GM21737 (cell line): ENCODE results near the gene CDKN2AIPNL.

Experiments
- ATAC-seq: cut with Tn5 transposase; IDR thresholded peaks from one replicate; pipeline ENCODE4 v1.9.1; 2021; ENCODE audit warnings: mild to moderate bottlenecking, moderate library complexity; ENCODE audit not compliant: unreplicated experiment

The CDKN2AIPNL gene

DNA sequence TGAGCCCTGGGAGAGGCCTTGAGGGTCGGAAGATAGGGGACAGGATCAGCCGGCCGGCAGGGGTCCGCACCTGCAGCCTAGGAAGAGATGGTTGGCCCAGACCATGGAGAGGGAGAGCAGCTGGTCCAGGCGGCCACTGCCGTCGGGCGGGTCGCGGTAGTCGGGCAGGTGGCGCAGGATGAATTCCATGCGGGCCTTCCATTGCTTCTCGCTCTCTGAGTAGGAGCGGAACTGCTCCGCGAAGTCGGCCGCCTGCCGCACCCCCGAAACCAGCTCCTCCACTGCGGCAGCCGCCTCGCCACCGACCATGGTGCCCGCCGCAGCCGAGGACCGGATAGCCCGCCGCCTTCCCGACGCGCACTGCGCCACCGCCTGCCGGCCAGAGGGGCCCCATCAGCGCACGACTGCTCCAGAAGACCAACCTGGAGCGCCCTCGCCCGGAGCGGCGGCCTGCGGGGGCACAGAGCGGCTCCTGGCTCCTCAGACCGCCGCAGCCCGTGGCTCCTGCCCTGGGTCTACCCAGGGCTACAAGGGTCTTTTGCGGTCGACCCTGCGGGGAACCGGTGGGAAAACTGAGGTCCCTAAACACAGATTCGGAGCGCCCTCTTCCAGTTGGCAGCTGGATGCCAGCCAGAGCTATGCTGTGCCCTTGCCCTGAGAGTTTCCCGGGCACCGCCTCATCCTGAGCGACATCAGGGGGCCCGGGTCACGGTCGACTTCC is at the start of gene CDKN2AIPNL:
CDKN2AIPNL (minus strand) TSS at position 336 of the 721 bp plus-strand sequence; CDS start at position 309, 27 bp downstream.
- peak; percentile 98 for ATAC-seq

- ATAC-seq = no peak
Measured at GRCh38 chr5:134460551-134460950, 48.9 kb upstream of the CDKN2AIPNL start.

GRCh38 chr5:134459491-134459890 is 47.8 kb upstream of the CDKN2AIPNL start:
- ATAC-seq = no peak

DNA sequence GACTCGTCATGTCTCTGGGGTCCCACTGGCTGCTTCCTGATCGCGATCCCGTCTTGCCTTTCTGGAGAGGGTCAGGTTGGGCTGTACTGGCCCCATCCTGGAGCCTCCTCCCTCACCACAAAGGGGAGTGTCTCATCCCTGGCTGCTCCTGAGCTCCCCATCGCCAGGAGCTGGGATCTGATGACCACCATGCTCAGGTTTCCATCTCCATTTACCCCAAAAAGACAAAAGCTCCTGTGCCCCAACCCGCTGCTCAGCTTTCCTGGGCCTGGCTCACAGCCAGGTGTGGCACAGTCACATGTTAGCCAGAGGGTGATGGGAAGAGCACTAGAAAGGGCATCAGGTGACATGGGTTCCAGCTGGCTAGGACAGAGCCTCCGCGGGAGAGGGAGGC is 47.3 kb upstream of the CDKN2AIPNL start:
- ATAC-seq = no peak

DNA sequence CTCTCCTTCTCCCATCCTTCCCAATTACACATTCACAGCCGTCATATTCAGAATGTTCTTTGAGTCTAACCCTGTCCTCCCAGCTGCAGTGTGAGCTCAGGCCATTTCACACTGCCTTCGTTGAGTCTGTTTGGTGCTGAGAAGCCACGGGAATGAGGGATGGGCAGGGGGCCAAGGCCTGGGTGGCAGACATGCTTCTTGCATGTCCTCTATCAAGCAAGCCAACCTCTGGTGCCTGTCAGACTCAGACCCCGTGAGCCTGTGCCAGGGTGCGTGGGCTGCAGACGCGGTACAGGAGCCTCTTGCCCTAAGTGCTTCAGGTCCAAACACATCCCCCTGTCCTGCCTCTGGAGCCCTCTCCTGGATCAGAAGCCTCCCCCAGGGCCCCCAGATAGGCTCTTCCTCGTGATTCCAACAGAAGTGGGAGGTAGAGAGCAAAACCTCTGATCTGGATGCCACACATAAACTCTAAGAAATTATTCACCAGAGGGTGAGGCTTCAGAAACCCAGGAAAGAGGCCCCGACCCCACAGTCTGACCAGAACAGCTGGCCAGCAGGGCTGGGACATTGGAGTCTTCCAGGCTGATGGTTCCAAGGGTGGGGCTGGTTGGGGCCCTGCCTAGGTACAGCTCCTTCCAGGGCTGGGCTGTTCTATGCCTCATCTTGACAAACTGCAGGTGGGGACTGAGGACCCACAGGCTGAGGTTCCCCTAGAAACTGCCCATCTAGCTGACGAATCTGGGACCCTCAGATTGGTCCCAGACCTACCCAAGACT is 46.7 kb upstream of the CDKN2AIPNL start:
- ATAC-seq = no peak

DNA sequence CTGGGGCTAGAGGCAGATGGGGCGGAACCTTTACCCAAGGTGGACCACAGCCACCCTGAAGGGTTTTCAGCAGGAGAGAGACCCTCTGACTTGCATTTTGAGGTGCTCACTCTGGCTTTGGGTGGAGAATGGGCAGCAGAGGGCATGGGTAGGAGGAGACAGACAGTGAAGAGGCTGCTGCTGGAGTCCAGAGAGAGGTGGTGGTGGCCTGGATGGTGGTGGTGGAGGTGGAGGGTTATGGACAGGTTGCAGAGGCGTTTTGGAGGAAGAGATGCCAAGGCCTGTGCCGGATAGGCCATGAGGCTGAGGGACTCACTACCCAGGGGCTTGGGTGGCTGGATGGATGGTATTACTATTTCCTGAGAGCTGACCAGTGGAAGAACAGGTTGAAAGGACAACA is 46.1 kb upstream of the CDKN2AIPNL start:
- no peak for ATAC-seq

DNA sequence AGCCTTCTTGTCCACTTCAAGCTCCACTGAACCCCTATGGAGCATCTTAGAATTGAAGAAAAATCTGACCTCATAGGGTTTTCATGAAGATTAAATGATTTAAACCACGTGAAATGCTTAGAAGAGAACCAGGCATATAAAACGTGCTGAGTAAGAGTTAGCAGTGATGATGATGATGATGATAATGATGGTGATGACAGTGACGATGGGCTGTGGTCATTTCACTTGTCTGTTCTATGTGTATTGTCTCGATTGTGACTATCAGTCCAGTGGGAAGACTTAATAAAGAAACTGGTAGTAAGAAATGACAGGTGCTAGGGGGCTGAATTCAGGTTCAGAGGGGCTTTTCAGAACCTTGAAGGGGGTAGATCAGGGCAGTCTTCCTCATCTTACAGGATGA is 45.1 kb upstream of the CDKN2AIPNL start:
- no peak for ATAC-seq

- no peak for ATAC-seq
Measured at GRCh38 chr5:134455466-134455865, 43.8 kb upstream of the CDKN2AIPNL start.

DNA sequence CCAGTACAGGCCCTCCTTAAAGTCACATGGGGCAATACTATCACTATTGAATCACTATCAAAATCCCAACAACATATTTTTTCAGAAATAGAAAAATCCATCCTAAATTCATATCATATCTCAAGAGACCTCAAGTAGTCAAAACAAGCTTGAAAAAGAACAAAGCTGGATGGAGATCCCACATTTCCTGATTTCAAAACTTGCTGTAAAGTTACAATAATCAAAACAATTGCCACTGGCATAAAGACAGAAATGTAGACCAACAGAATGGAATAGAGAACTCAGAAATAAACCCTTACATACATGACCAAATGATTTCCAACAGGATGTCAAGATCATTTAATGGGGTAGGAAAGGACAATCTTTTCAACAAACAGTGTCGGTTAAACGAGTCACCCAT is 41.3 kb upstream of the CDKN2AIPNL start:
- ATAC-seq = no peak

DNA sequence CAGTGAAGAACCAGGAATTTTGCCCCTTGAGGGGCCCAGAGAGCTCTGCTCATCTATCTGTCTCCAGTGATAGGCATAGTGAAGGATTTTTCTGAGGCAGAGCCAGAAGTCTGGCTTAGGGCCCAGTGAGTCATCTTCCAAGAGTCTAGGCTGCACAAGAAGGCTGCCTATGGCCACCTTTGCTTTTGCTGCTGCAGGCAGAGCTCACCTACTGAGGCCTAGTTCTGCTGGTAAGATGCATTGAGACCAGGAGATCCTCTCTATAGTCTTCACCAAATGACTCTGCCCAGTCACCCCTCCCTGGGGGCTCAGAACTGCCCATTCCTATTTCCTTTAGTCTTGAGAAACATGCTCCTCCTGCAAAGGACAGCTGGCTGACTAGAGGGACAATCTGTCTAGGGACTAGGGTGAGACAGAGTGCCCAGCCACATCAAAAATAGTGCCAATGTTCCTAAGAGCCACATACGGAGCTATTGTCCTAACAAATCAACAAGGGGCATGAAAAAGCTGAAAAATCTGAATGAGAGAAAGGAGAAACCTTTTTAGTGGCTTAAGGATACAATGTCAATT is 40.3 kb upstream of the CDKN2AIPNL start:
- ATAC-seq = no peak

DNA sequence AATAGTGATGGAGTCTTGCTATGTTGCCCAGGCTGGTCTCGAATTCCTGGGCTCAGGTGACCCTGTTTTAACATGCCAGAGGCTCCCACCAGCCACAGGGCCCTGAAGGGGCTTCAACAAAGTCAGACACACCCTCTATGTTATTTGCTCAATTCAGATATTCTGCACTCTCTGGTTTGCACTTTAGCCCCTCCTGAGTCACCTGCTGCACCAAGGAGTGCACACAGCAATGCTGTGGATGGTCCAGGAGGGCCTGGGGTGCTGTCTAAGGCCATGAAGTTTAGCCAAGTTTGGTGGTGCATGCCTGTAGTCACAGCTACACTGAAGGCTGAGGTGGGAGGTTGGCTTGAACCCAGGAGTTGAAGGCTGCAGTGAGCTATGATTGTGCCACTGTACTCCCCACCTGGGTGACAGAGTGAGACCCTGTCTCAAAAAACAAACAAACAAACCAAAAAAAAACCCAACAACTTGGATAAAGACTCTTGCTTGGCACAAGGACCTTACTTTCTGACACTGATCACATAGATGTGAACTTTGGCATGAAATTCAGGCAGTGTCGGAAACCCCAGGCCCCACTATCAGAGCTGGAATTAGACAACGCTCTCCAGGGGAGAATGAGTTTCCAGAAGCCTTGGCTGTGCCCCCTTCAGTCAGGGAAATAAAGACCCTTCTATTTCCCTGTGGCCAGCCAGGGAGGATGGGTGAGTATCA is 39.7 kb upstream of the CDKN2AIPNL start:
- ATAC-seq = no peak

- ATAC-seq = no peak
Measured at GRCh38 chr5:134450374-134450773, 38.7 kb upstream of the CDKN2AIPNL start.

GRCh38 chr5:134449167-134449566 is 37.5 kb upstream of the CDKN2AIPNL start:
- no peak for ATAC-seq

DNA sequence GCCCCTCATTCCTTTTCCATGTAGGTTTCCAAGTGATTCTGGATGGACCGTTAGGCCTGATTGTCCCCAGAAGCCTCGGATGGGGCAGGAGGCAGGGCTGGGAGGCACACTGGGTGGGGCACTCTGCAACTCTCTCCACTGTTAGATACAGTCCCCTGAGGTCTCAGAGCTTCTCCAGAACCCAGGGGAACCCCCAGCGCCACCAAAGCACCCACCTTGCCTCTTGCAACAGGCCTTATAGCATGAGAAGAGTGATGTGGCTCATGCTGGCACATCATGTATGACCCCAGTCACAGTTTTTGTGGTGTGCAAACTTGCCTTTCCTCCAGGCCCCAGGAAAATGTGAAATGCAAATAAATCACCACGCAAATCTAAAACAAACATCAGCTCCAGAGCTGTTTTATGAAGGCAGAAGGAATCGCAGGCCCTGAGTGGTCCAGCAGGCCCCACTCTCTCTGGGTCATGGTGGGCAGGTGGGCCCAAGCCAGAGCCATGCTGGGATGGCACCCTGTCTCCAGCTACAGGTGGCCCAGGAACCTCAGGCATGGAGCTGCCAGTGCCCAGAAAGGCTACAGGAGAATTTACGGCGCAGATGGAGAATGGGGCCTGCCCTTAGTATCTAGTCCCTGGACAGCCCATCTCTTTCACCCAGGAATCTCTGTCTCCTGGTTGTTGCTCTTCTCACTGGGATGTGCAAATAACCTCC is 36.3 kb upstream of the CDKN2AIPNL start:
- ATAC-seq = no peak

GRCh38 chr5:134446938-134447337 is 35.3 kb upstream of the CDKN2AIPNL start:
- ATAC-seq = peak; percentile 57

DNA sequence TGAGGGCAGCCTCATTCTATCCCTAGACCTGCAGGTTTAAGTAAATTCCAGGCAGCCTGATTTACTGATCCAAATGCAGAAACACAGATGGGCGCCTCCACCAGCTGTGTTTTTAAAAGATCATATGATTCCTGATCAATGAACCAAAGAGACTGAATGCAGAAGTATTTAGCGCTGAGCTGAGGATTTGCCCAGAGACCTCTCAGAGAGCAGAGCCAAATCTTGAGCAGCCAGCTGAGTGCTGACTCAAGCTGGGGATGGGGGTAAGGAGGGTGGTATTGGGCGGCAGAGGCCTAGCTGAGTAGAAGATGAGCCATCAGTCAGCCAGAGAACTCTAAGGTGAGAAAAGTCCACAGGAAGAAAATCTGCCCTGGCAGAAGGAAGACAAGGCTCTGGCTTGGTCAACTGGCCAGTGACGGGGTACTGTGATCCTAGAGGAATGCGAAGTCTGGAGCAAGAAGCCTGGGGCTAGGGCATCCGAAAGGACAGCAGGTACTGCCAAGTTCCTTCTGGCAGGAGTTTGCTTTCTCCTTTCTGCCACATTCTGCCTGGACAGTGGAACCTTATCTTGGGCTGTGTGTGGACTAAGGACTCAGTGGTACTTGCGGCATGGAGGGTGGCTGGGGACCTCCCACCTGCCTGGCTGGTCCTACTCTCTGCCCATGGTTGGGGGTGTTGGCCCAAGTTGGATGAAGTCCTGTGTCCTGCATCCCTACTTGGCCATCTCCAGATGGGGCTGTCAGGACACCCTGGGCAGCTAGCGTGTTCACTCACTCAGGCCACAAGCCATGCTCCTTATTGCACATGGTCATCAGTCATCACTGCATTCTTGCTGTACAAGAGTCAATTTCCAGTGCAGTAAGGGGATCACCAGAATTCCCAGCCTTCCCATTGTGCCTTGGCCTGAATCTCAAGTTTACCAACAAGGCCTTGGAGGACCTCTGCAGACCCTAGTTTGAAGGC is 34.5 kb upstream of the CDKN2AIPNL start:
- no peak for ATAC-seq

DNA sequence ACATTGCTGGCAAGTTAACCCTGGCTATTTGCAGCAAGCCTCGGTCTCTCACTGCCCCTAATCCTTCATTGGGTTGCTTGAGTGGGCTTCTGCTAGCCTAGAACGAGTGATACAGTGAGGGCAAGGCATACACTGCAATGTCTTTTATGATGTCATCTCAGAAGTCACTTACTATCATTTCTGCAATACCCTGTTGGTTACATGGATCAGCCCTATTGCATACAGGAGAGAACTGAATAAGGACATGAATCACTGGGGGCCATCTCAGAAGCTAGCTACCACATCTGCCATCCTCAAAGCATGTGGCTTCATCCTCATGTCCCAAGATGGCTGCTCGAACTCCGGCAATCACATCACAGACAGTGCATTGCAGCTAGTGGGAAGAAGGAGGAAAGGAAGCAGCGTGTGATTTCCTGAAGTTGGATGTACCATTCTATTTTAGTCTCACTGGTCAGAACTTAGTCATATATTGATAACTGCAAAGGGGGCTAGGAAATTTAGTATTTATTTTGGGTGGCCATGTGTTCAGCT is 33.3 kb upstream of the CDKN2AIPNL start:
- no peak for ATAC-seq

DNA sequence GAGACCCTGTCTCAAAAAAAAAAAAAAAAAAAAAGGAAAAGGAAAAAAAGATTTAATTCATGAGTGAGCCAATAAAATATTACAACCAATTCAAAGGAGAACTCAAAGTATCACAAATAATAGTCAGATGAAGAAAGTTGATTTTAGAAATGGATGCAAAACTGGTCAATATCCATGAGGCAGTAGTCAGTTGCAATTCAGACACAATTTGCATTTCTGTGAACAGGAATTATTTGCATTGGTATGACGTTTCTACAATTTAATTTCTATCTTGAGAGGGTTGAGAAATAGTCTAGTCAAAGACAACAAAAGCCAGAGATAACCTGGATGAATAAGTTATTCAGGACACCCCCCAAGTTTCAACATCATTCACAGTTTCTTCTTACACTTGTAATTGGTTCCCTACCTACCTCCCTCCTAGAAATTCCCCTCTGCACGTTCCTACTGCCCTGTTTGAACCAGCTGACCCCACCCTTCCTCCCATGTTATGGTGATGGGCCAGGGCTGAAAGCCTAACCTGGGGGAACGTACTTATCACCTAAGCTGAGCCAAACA is 28.6 kb upstream of the CDKN2AIPNL start:
- ATAC-seq = no peak

GRCh38 chr5:134439210-134439654 is 27.6 kb upstream of the CDKN2AIPNL start:
- no peak for ATAC-seq
